Activated T-helper 1 cell treated with Interleukin-2 at 50 U/mL for 16 hours (primary cell): ENCODE data around the gene KLK13.

Experiments
- DNase-seq: peaks from one replicate; pipeline ENCODE4 v3.0.0-alpha.2; 2020; ENCODE audit warnings: low read depth

KLK13 gene

GRCh38 chr19:51060973-51061372 lies 3.9 kb downstream of the KLK13 start:
- no peak for DNase-seq

GRCh38 chr19:51060336-51060735 lies 4.6 kb downstream of the KLK13 start:
- DNase-seq = no peak

GRCh38 chr19:51059715-51060114 lies 5.2 kb downstream of the KLK13 start:
- DNase-seq = no peak

GRCh38 chr19:51055866-51056265 lies 9.0 kb downstream of the KLK13 start:
- no peak for DNase-seq

GRCh38 chr19:51047031-51047335 lies 17.9 kb downstream of the KLK13 start:
- DNase-seq = no peak

- no peak for DNase-seq
Measured at GRCh38 chr19:51044327-51044726, 20.6 kb downstream of the KLK13 start.

- no peak for DNase-seq
Measured at GRCh38 chr19:51043497-51043896, 21.4 kb downstream of the KLK13 start.

GRCh38 chr19:51040151-51040550 lies 24.7 kb downstream of the KLK13 start:
- DNase-seq = no peak

- no peak for DNase-seq
Measured at GRCh38 chr19:51036519-51036918, 28.4 kb downstream of the KLK13 start.

GRCh38 chr19:51034704-51035103 lies 30.2 kb downstream of the KLK13 start, which contains the start of gene KLK12:
TSS of gene KLK12 (minus strand) at chr19:51035002. CDS start at chr19:51034621, 381 bp downstream.
- DNase-seq = no peak

- DNase-seq = no peak
Measured at GRCh38 chr19:51031880-51032225, 33.0 kb downstream of the KLK13 start.

GRCh38 chr19:51031220-51031879 lies 33.5 kb downstream of the KLK13 start:
- DNase-seq = no peak

- no peak for DNase-seq
Measured at GRCh38 chr19:51030631-51031030, 34.3 kb downstream of the KLK13 start.

- no peak for DNase-seq
Measured at GRCh38 chr19:51029718-51030117, 35.2 kb downstream of the KLK13 start.

GRCh38 chr19:51027873-51028272 lies 37.0 kb downstream of the KLK13 start:
- DNase-seq = no peak

- no peak for DNase-seq
Measured at GRCh38 chr19:51027126-51027806, 37.6 kb downstream of the KLK13 start.

GRCh38 chr19:51026554-51026831 lies 38.4 kb downstream of the KLK13 start, which contains the start of gene KLK11:
TSS of gene KLK11 (minus strand) at chr19:51026616. CDS start at chr19:51025631, 985 bp downstream.
- DNase-seq = no peak

GRCh38 chr19:51025809-51026553 lies 38.9 kb downstream of the KLK13 start:
- DNase-seq = no peak

GRCh38 chr19:51025401-51025800 lies 39.5 kb downstream of the KLK13 start:
- no peak for DNase-seq

GRCh38 chr19:51024924-51025323 lies 40.0 kb downstream of the KLK13 start:
- DNase-seq = no peak

- no peak for DNase-seq
Measured at GRCh38 chr19:51023946-51024345, 40.9 kb downstream of the KLK13 start.

- no peak for DNase-seq
Measured at GRCh38 chr19:51022526-51022925, 42.4 kb downstream of the KLK13 start.

GRCh38 chr19:51020988-51021651 lies 43.8 kb downstream of the KLK13 start:
- no peak for DNase-seq
